Chondrocyte (in vitro differentiated cells): ENCODE measurements around the gene NR6A1. TPM values are rescaled to one million over a fixed set of nuclear protein-coding genes. Genes with fewer than 3 reads are reported as not detected.

Source experiments
- DNase-seq: peaks from one replicate; pipeline ENCODE4 v3.0.0; 2021; ENCODE audit warnings: mixed read lengths, low spot score
- H3K27ac Mint-ChIP-seq: one replicate; pipeline ENCODE4 v1.8.0; 2021; ENCODE audit warnings: mild to moderate bottlenecking, moderate library complexity, mixed read lengths; ENCODE audit not compliant: unreplicated experiment
- H3K27me3 Mint-ChIP-seq: 2 replicates; pipeline ENCODE4 v1.8.0; 2021; ENCODE audit warnings: low read depth, mixed read lengths
- H3K36me3 Mint-ChIP-seq: 2 replicates; pipeline ENCODE4 v1.8.0; 2021; ENCODE audit warnings: low read depth, mixed read lengths
- H3K4me1 Mint-ChIP-seq: 2 replicates; pipeline ENCODE4 v1.8.0; 2021; ENCODE audit warnings: low read depth, mild to moderate bottlenecking, mixed read lengths
- H3K4me3 Mint-ChIP-seq: one replicate; pipeline ENCODE4 v1.8.0; 2021; ENCODE audit warnings: mild to moderate bottlenecking, moderate library complexity, mixed read lengths; ENCODE audit not compliant: unreplicated experiment
- H3K9me3 Mint-ChIP-seq: 2 replicates; pipeline ENCODE4 v1.8.0; 2021; ENCODE audit warnings: low read depth, mixed read lengths
- total RNA-seq: library from RNA; stranded (reverse); gene quantifications from 3 replicates; pipeline ENCODE4 v1.2.1, GENCODE V29; 2021
- TF ChIP-seq, protein P1 (sequence below): fragments of 200-600 bp; sonication (generic); IDR thresholded peaks from 2 replicates; pipeline ENCODE4 v1.5.0; 2021; ENCODE audit warnings: antibody characterized with exemption, mild to moderate bottlenecking, moderate library complexity

NR6A1 gene
- total RNA-seq, 1 donor from 2014 or later, result 0.77 TPM

DNA sequence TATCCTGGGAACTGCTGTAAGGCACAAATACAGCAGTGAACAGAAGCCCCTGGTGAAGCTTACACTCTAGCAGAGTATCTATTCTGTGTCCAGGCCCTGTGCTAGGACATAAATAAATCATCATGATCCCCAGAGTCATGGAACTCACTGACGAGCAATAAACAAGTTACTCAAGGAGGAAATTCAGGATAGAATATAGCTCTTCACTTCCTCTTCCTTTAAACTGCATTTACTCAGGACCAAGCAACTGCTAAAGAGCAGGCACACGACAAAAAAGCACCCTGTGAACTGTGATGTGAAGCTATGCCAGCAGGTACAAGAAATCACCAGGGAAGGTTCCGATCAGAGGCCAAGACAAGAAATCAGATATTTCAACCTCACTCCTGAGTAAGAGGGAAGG lies 216.1 kb downstream of the NR6A1 start:
- peaks cover 4% of the 10 kb centered on the region for H3K4me1 Mint-ChIP-seq
- H3K27me3 Mint-ChIP-seq, result no peaks in the 10 kb centered on the region
- no peaks in the 10 kb centered on the region for H3K36me3 Mint-ChIP-seq
- H3K27ac Mint-ChIP-seq, result no peak overlapping the region
- no peaks in the 10 kb centered on the region for H3K9me3 Mint-ChIP-seq
- no peak for DNase-seq
- TF ChIP-seq, protein P1, sequence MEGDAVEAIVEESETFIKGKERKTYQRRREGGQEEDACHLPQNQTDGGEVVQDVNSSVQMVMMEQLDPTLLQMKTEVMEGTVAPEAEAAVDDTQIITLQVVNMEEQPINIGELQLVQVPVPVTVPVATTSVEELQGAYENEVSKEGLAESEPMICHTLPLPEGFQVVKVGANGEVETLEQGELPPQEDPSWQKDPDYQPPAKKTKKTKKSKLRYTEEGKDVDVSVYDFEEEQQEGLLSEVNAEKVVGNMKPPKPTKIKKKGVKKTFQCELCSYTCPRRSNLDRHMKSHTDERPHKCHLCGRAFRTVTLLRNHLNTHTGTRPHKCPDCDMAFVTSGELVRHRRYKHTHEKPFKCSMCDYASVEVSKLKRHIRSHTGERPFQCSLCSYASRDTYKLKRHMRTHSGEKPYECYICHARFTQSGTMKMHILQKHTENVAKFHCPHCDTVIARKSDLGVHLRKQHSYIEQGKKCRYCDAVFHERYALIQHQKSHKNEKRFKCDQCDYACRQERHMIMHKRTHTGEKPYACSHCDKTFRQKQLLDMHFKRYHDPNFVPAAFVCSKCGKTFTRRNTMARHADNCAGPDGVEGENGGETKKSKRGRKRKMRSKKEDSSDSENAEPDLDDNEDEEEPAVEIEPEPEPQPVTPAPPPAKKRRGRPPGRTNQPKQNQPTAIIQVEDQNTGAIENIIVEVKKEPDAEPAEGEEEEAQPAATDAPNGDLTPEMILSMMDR, result no peak
- no peak overlapping the region for H3K4me3 Mint-ChIP-seq

GRCh38 chr9:124553738-124554137 lies 217.4 kb downstream of the NR6A1 start:
- TF ChIP-seq, protein P1, result no peak
- no peaks in the 10 kb centered on the region for H3K36me3 Mint-ChIP-seq
- no peaks in the 10 kb centered on the region for H3K27me3 Mint-ChIP-seq
- H3K4me1 Mint-ChIP-seq, result no peaks in the 10 kb centered on the region
- no peak overlapping the region for H3K27ac Mint-ChIP-seq
- no peaks in the 10 kb centered on the region for H3K9me3 Mint-ChIP-seq
- no peak for DNase-seq
- H3K4me3 Mint-ChIP-seq, result no peak overlapping the region

GRCh38 chr9:124552273-124552605 lies 218.9 kb downstream of the NR6A1 start:
- H3K36me3 Mint-ChIP-seq, result no peaks in the 10 kb centered on the region
- no peaks in the 10 kb centered on the region for H3K9me3 Mint-ChIP-seq
- no peak overlapping the region for H3K4me3 Mint-ChIP-seq
- no peak overlapping the region for H3K27ac Mint-ChIP-seq
- H3K4me1 Mint-ChIP-seq, result no peaks in the 10 kb centered on the region
- TF ChIP-seq, protein P1, result no peak
- H3K27me3 Mint-ChIP-seq, result no peaks in the 10 kb centered on the region
- no peak for DNase-seq

DNA sequence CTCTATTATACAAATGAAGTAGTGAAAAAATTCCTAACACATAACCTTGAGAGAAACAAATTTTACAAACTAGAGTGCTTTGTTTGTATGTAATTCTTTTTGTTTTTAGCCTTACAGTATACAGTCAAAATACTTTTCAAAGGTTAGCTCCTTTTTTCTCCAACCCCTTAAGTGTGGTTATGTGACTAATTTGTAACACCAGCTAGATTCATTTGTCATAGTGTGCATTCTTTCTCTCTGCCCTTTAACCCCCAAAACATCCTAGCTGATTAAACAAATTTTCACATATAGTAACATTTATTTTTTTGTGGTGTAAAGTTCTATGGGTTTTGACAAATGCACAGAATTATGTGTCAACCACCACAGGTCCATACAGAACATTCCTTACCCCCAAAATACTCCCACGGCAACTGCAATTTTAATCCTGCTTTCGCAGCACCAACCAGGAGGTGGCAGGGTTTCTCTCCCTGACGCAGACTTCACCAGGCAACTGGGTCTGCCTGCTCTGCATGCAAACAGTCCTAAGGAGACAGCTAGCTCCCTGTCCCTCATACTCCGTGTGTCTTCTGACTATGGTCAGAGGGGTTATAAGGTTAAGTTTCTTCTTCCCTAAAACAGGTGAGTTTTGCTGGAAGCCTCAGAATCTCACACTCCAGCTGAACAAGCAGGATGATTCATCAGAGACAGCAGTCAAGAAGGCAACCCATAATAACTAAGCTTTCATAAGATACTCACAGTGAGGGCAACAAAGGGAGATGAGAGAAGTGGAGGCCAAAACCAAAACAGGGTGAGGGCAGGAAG lies 219.4 kb downstream of the NR6A1 start:
- Mint-ChIP-seq H3K9me3 (no peaks in the 10 kb centered on the region), H3K27ac (no peak overlapping the region), H3K36me3 (no peaks in the 10 kb centered on the region), H3K4me1 (no peaks in the 10 kb centered on the region), H3K4me3 (no peak overlapping the region), H3K27me3 (no peaks in the 10 kb centered on the region)
- TF ChIP-seq, protein P1, result peak; percentile 98
- no peak for DNase-seq

DNA sequence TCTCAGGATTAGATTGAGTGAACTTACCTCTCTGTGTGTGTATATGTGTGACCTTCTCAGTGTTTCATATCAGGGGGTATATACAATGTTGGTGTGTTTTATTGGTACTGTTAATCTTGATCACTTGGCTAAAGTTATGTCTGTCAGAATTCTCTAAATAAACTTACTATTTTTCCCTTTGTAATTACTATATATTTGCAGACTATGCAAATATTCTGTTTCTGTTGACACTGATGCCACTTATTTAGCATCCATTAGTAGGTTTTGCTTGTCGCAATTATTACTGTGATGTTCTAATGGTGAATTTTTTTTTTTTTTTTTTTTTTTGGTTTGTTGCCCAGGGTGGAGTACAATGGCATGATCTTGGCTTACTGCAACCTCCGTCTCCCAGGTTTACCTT lies 221.0 kb downstream of the NR6A1 start:
- Mint-ChIP-seq H3K27ac (no peak overlapping the region), H3K27me3 (no peaks in the 10 kb centered on the region), H3K36me3 (no peaks in the 10 kb centered on the region), H3K4me3 (no peak overlapping the region), H3K9me3 (no peaks in the 10 kb centered on the region), H3K4me1 (no peaks in the 10 kb centered on the region)
- DNase-seq, result no peak
- TF ChIP-seq, protein P1, result no peak
